Measurements from ENCODE around the gene NEIL3.

DNA sequence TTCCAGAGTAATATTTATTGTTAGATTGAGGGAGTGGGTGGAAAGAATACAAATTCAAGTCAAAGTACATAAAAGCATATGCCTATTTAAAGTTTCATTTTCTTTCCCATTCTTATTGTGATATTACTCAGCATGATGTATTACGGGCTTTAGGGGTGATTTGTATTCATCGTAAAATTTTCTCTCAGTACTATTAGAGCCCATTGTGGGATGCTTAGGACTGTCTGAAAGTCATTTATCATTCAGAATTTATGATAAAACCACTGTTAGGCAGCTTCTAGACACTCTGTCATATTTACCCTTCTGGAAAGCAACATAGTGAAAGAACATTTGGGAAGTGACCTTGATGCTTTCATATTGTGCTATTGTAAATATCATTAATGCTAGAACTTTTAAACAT is 86.7 kb downstream of the NEIL3 start:
- no peak for TF ChIP-seq EZH2 (IDR thresholded peaks at IDR 0.05)
- TF ChIP-seq FOXP2 (optimal IDR thresholded peaks at IDR 0.05; ENCODE audit: control extremely low read depth, extremely low read length, insufficient read depth) = no peak
- no peak for TF ChIP-seq POLR2AphosphoS5 (IDR thresholded peaks at IDR 0.05; ENCODE audit: borderline replicate concordance, low read depth, low read length)

Data from SK-N-MC (cell line).